ENCODE results near the gene RAD1. TPM values are rescaled to one million over a fixed set of nuclear protein-coding genes. Genes with fewer than 3 reads are reported as not detected.

Gene RAD1
- polyA plus RNA-seq, 2 of the 4 experiments (the other 2 are of a cell fraction): 41.4 to 41.9 TPM

GRCh38 chr5:34863946-34864345 lies 51.4 kb downstream of the RAD1 start:
- FAIRE-seq (no peak), DNase-seq (ENCODE audit: low read depth in 1 of 2, low spot score in 1 of 2) (no peak), ATAC-seq (no peak)
- ChIA-PET POLR2A (no interaction called here), CTCF (interaction anchor here (0.6 kb wide), 1 partner anchor 253 kb away, joined by 3 read pairs; no protein-coding TSS in a partner anchor)
- Histone ChIP-seq H3K4me3 (no peak overlapping the region), H3K4me2 (no peak overlapping the region), H3K9me3 (no peaks in the 10 kb centered on the region), H3K27ac (no peak overlapping the region), H3K4me1 (peaks cover 7% of the 10 kb centered on the region)
- WGBS (ENCODE audit: missing lambda C conversion rate): 65% methylated on average over 3 of the region's 3 CpGs
- TF ChIP-seq PHF8 (IDR thresholded peaks at IDR 0.05; ENCODE audit: borderline replicate concordance, low read depth) (no peak), RAD21 (conservative IDR thresholded peaks at IDR 0.05 in 1 of 2, IDR thresholded peaks at IDR 0.05 in 1 of 2) (no peak), MAFK (IDR thresholded peaks at IDR 0.05; ENCODE audit: partially characterized antibody) (no peak), ESRRA (IDR thresholded peaks at IDR 0.05; ENCODE audit: borderline replicate concordance, low read length) (no peak), CBX8 (IDR thresholded peaks at IDR 0.05) (no peak), RCOR1 (IDR thresholded peaks at IDR 0.05; ENCODE audit: low read depth, low read length) (no peak), PBX3 (IDR thresholded peaks at IDR 0.05) (no peak), ZFP36 (IDR thresholded peaks at IDR 0.05; ENCODE audit: borderline replicate concordance, partially characterized antibody) (no peak), KDM1A (IDR thresholded peaks at IDR 0.05; ENCODE audit: low read depth) (no peak), USF2 (IDR thresholded peaks at IDR 0.05) (no peak), RFX5 (IDR thresholded peaks at IDR 0.05) (no peak), EHMT2 (IDR thresholded peaks at IDR 0.05; ENCODE audit: low read depth) (no peak), ATOH8 (CRISPR knock-in tag; IDR thresholded peaks at IDR 0.05; ENCODE audit: low read depth) (no peak), POLR2A (IDR thresholded peaks at IDR 0.05; ENCODE audit: low read length) (no peak), ELK1 (IDR thresholded peaks at IDR 0.05; ENCODE audit: low read depth, low read length) (no peak), RNF2 (IDR thresholded peaks at IDR 0.05; ENCODE audit: borderline replicate concordance, low read depth) (no peak), EP300 (IDR thresholded peaks at IDR 0.05) (no peak), HEYL (CRISPR knock-in tag; IDR thresholded peaks at IDR 0.05) (no peak)

GRCh38 chr5:34859253-34859652 lies 56.1 kb downstream of the RAD1 start:
- no peaks in the 10 kb centered on the region for H3K4me1 ChIP-seq
- TF ChIP-seq NPAS2 (CRISPR knock-in tag; IDR thresholded peaks at IDR 0.05; ENCODE audit: borderline replicate concordance) (no peak), NFE2L2 (conservative IDR thresholded peaks at IDR 0.05; ENCODE audit: low read length) (no peak)
- H3K4me3 ChIP-seq: no peak overlapping the region
- H3K27ac ChIP-seq: no peak overlapping the region
- no peak for FAIRE-seq
- WGBS (ENCODE audit: missing lambda C conversion rate): 67% methylated on average over 5 of the region's 5 CpGs
- no peak for DNase-seq (ENCODE audit: low read depth in 1 of 2, low spot score in 1 of 2)
- no peak overlapping the region for H3K4me2 ChIP-seq
- H3K9me3 ChIP-seq: no peaks in the 10 kb centered on the region
- no peak for ATAC-seq
- POLR2A ChIA-PET: no interaction called here
- CTCF ChIA-PET: interaction anchor here (1.0 to 1.2 kb wide), 2 partner anchors 10 to 18 kb away, joined by 3 read pairs; no protein-coding TSS in a partner anchor

GRCh38 chr5:34858790-34859189 lies 56.5 kb downstream of the RAD1 start:
- no peaks in the 10 kb centered on the region for H3K4me1 ChIP-seq
- no peak overlapping the region for H3K27ac ChIP-seq
- DNase-seq (ENCODE audit: low read depth in 1 of 2, low spot score in 1 of 2): no peak
- no peak for TF ChIP-seq MYC (IDR thresholded peaks at IDR 0.05; ENCODE audit: borderline replicate concordance, low read length)
- no peak for TF ChIP-seq CHD4 (IDR thresholded peaks at IDR 0.05; ENCODE audit: borderline replicate concordance)
- no peak for TF ChIP-seq EHMT2 (IDR thresholded peaks at IDR 0.05; ENCODE audit: low read depth)
- no peak for TF ChIP-seq RCOR1 (IDR thresholded peaks at IDR 0.05; ENCODE audit: low read depth, low read length)
- TF ChIP-seq BCL3 (IDR thresholded peaks at IDR 0.05): no peak
- ChIA-PET POLR2A (no interaction called here), CTCF (interaction anchor here (1.0 to 1.2 kb wide), 2 partner anchors 10 to 17 kb away, joined by 3 read pairs; no protein-coding TSS in a partner anchor)
- H3K4me3 ChIP-seq: no peak overlapping the region
- no peak for FAIRE-seq
- no peak overlapping the region for H3K4me2 ChIP-seq
- 34% methylated on average over 2 of the region's 2 CpGs for WGBS (ENCODE audit: missing lambda C conversion rate)
- ATAC-seq: no peak
- H3K9me3 ChIP-seq: no peaks in the 10 kb centered on the region

Data from A549 (cell line).